Heart left ventricle (tissue), 16 donors: ENCODE measurements around the gene HMCN2. TPM values are rescaled to one million over a fixed set of nuclear protein-coding genes. Genes with fewer than 3 reads are reported as not detected.

ENCODE experiments used
- ATAC-seq, 4 donors: fragments of 200-7000 bp; cut with Tn5 transposase; one replicate each; pipeline ENCODE4 v1.9.1; 2020 to 2022; ENCODE audit warnings: moderate library complexity in 4 of 4, mild to moderate bottlenecking in 3 of 4, moderate number of reproducible peaks in 1 of 4
- DNase-seq, 5 donors: peaks; one replicate each; pipeline ENCODE4 v3.0.0-alpha.2; 2020
- H3K27ac ChIP-seq, 12 donors: fragments of 200-600 bp; sonication (generic) in 4 of 12; one replicate each; pipeline versions ENCODE4 v1.5.0 to v1.8.0; 2016 to 2022; ENCODE audit warnings: mild to moderate bottlenecking in 2 of 12
- H3K27me3 ChIP-seq, 9 donors: fragments of 200-600 bp; sonication (generic) in 2 of 9; one replicate each; pipeline versions ENCODE4 v1.5.1 to v1.8.0; 2016 to 2022; ENCODE audit warnings: mild to moderate bottlenecking in 3 of 9
- H3K36me3 ChIP-seq, 9 donors: fragments of 200-600 bp; sonication (generic) in 2 of 9; one replicate each; pipeline versions ENCODE4 v1.5.0 to v1.8.0; 2018 to 2022; ENCODE audit warnings: mild to moderate bottlenecking in 2 of 9
- H3K4me1 ChIP-seq, 12 donors: fragments of 200-600 bp; sonication (generic) in 4 of 12; one replicate each; pipeline versions ENCODE4 v1.5.0 to v1.8.0; 2016 to 2022; ENCODE audit warnings: mild to moderate bottlenecking in 3 of 12
- H3K4me3 ChIP-seq, 12 donors: fragments of 200-600 bp; sonication (generic) in 4 of 12; one replicate each; pipeline versions ENCODE4 v1.5.0 to v1.8.0; 2017 to 2022; ENCODE audit warnings: mild to moderate bottlenecking in 9 of 12, moderate library complexity in 4 of 12
- H3K9me3 ChIP-seq, 12 donors: fragments of 200-600 bp; sonication (generic) in 4 of 12; one replicate each; pipeline versions ENCODE4 v1.5.0 to v1.8.0; 2016 to 2022; ENCODE audit warnings: mild to moderate bottlenecking in 1 of 12
- CTCF ChIP-seq, 12 donors: fragments of 200-600 bp; sonication (generic) in 4 of 12; IDR thresholded peaks; one replicate each; pipeline versions ENCODE4 v1.5.0 to v1.8.0; 2018 to 2022; ENCODE audit warnings: antibody characterized with exemption in 12 of 12, mild to moderate bottlenecking in 5 of 12
- POLR2A ChIP-seq, 2 donors: fragments of 450-650 bp; IDR thresholded peaks; one replicate each; pipeline ENCODE4 v1.6.1; 2017; ENCODE audit warnings: antibody characterized with exemption in 2 of 2, mild to moderate bottlenecking in 2 of 2, moderate library complexity in 2 of 2
- WGBS, 4 donors: extraction: QIAGEN DNeasy Blood & Tissue Kit in 2 of 4; methylation state at CpG; one replicate each; pipeline versions ENCODE4 v1.1.5 to v1.1.7; 2013 to 2018; 5-methylcytosine and 5-hydroxymethylcytosine counted together
- intact Hi-C, 10 donors: fragments of 100-400 bp; cut with DNase I; formaldehyde crosslinking; loops; one replicate each; pipeline versions ENCODE4 v1.11.1 to v1.14.2; 2022
- polyA plus RNA-seq, 2 donors: library from polyadenylated mRNA; stranded (reverse); fragments of 200-250 nt; gene quantifications; one replicate each; pipeline ENCODE4 v1.2.3, GENCODE V29; 2013
- total RNA-seq, 9 donors: library from RNA; depleted of rRNA in 2 of 9; stranded (reverse); fragments of >200 nt in 2 of 9; fragmentation: NEBNext Ultra II Directional in 3 of 9; extraction: Animal tissue kit (Norgen Biotek cat#: 25700) in 3 of 9; gene quantifications; one replicate each; pipeline versions ENCODE4 v1.1.0 to v1.2.4, GENCODE V29; 2016 to 2023
- donor health status: ischemic (EF 13 %, LVEDD 7.1; RV severe dilation, severe dysfunction).
- donor health status: healthy with polysubstance abuse.
- donor health status: DM: no; HTN: yes; CAD: no.
- donor health status: DM: no; HTN: no; CAD: no.
- donor health status: ischemic (EF 25% LVEDD 6.9; RV normal size, moderate dysfunction).
- donor health status: ischemic (EF 25% LVEDD 5.7; RV mildly dilated, moderate dysfunction).
- donor health status: healthy.
- donor health status: DM: yes; HTN: yes; CAD: no.
- donor health status: ischemic (EF 35%, LVEDD 5.7; RV mildly dilated, moderate dysfunction).
- donor health status: nonischemic (EF 11% LVEDD 7.7; RV severe dilation, severe dysfunction).
- donor health status: DM: yes; HTN: yes; CAD: no.
- donor health status: PGD.
- donor health status: ischemic (EF 29% LVEDD 5.4; RV normal size, mild dysfunction).
- donor health status: nonischemic (EF 23%, LVEDD 6.1; RV moderate dilation, normal function).

The HMCN2 gene
- total and polyA plus RNA-seq, 11 donors, result 2.3 to 10.4 (median 4.3) TPM

GRCh38 chr9:130227833-130228232 lies 37.7 kb upstream of the HMCN2 start:
- intact Hi-C loops, result no loop called here
- ATAC-seq, result no peak
- DNase-seq, result no peak
- WGBS, 4 donors, result 89 to 99% (median 99%) methylated on average over 3 of the region's 3 CpGs
- Histone ChIP-seq H3K4me3 (no peak overlapping the region), H3K27ac (no peak overlapping the region), H3K4me1 (no peaks in the 10 kb centered on the region), H3K36me3 (peaks cover 0 to 4% (median 0%) of the 10 kb centered on the region in 9 donors), H3K27me3 (no peaks in the 10 kb centered on the region), H3K9me3 (peaks cover 0 to 17% (median 10%) of the 10 kb centered on the region in 12 donors)
- TF ChIP-seq CTCF (IDR thresholded peaks at IDR 0.05), result no peak
- TF ChIP-seq POLR2A (IDR thresholded peaks at IDR 0.05), result no peak

- ATAC-seq (no peak), DNase-seq (no peak)
- H3K36me3 ChIP-seq, result peaks cover 0 to 4% (median 0%) of the 10 kb centered on the region in 9 donors
- no peak for TF ChIP-seq CTCF (IDR thresholded peaks at IDR 0.05)
- no peak for TF ChIP-seq POLR2A (IDR thresholded peaks at IDR 0.05)
- H3K27ac ChIP-seq, result no peak overlapping the region
- peaks cover 0 to 17% (median 10%) of the 10 kb centered on the region in 12 donors for H3K9me3 ChIP-seq
- H3K4me1 ChIP-seq, result no peaks in the 10 kb centered on the region
- H3K27me3 ChIP-seq, result no peaks in the 10 kb centered on the region
- intact Hi-C loops, result loop anchor here in 6 of 10 donors (5.0 to 10.0 kb wide), 2 partner anchors 342 to 345 kb away; no protein-coding TSS in a partner anchor
- 65 to 82% (median 74%) methylated on average over 3 of the region's 3 CpGs for WGBS, 4 donors
- no peak overlapping the region for H3K4me3 ChIP-seq
These were observed 35.8 kb upstream of the HMCN2 start for GRCh38 chr9:130229759-130230158.

- H3K27ac ChIP-seq, result no peak overlapping the region
- DNase-seq (no peak), ATAC-seq (no peak)
- peaks cover 0 to 4% (median 0%) of the 10 kb centered on the region in 9 donors for H3K36me3 ChIP-seq
- TF ChIP-seq POLR2A (IDR thresholded peaks at IDR 0.05), result no peak
- TF ChIP-seq CTCF (IDR thresholded peaks at IDR 0.05), result no peak
- no peak overlapping the region for H3K4me3 ChIP-seq
- H3K9me3 ChIP-seq, result peaks cover 0 to 17% (median 10%) of the 10 kb centered on the region in 12 donors
- no peaks in the 10 kb centered on the region for H3K27me3 ChIP-seq
- intact Hi-C loops, result loop anchor here in 6 of 10 donors (5.0 to 10.0 kb wide), 2 partner anchors 343 to 346 kb away; no protein-coding TSS in a partner anchor
- H3K4me1 ChIP-seq, result peaks cover 0 to under 1% (median 0%) of the 10 kb centered on the region in 12 donors
- WGBS, 4 donors, result 44 to 67% (median 50%) methylated on average over 1 of the region's 1 CpG
These were observed 34.9 kb upstream of the HMCN2 start for GRCh38 chr9:130230631-130231030.

DNA sequence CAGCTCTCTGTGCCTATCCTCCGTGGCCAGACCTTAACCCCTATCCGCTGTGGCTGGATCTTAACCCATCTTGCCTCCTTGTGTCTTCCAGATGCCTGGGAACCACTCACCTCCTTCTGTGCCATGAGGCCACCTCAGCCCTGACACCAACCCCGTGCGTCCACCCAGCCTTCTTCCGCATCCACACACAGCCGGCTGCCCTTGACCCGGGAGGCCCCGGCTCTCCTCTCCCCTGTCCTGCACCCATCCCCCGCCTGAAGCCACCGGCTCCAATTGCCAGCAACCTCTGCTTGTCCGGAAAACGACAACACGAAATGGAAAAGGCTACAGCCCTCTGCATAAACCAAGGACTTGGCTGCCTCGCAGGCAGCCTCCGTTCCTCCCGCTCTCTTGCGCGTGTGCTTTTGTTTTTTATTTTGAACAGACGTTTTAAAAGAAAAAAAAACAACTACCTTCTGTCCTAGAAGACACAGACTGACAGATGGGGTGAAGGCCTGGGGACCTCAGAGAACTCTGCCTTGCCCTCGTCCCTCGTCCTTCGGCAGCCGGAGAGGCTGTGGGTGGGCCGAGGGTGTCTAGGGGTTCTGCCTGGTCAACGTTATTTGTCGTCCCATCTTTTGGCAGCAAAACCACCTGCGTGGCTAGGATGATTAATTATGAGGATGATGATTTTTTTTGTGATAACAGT lies 32.5 kb upstream of the HMCN2 start:
- H3K36me3 ChIP-seq, result no peaks in the 10 kb centered on the region
- peak overlapping the region in 1 of 12 donors; percentile 80 for H3K27ac ChIP-seq
- peaks cover 0 to 5% (median 1%) of the 10 kb centered on the region in 12 donors for H3K9me3 ChIP-seq
- DNase-seq, result no peak
- 80 to 85% (median 84%) methylated on average over 27 of the region's 27 CpGs for WGBS, 4 donors
- no peak for ATAC-seq
- intact Hi-C loops, result loop anchor here in 6 of 10 donors (2.0 to 10.0 kb wide), 3 partner anchors 128 to 348 kb away; no protein-coding TSS in a partner anchor
- H3K4me3 ChIP-seq, result no peak overlapping the region
- TF ChIP-seq POLR2A (IDR thresholded peaks at IDR 0.05) (no peak), CTCF (IDR thresholded peaks at IDR 0.05) (no peak)
- H3K27me3 ChIP-seq, result no peaks in the 10 kb centered on the region
- H3K4me1 ChIP-seq, result peaks cover 0 to 10% (median 1%) of the 10 kb centered on the region in 12 donors
